Fibroblast of mammary gland (primary cell): ENCODE data around the gene ABHD1.
A peak's percentile ranks its signal among the peaks of the same experiment; 100 is the strongest.
"Not testable (repeated sequence)": the region's sequence is repeated elsewhere in the genome, so short reads cannot be mapped to it uniquely, and the experiment has no call there.

Source experiments
- DNase-seq: peaks from one replicate; pipeline ENCODE4 v3.0.0-alpha.2; 2010; ENCODE audit warnings: low read depth
- H3K4me3 ChIP-seq: 2 replicates; pipeline ENCODE4 v1.5.1; 2011; ENCODE audit warnings: low read depth, mild to moderate bottlenecking, low read length, moderate library complexity; ENCODE audit not compliant: control insufficient read depth
- CTCF ChIP-seq: conservative IDR thresholded peaks from 2 replicates; pipeline ENCODE4 v1.5.1; 2011; ENCODE audit warnings: low read depth, low read length, inconsistent platforms; ENCODE audit not compliant: control insufficient read depth, insufficient read depth

Gene ABHD1

GRCh38 chr2:27123302-27124150 lies at the start of gene ABHD1:
TSS of gene ABHD1 (plus strand) at chr2:27123815. CDS start at chr2:27123949, 134 bp downstream.
- H3K4me3 ChIP-seq = peak within 1 kb of the TSS; percentile 57
- no peak for DNase-seq
- no peak for TF ChIP-seq CTCF

- H3K4me3 ChIP-seq = no peak overlapping the region
- no peak for DNase-seq
- no peak for TF ChIP-seq CTCF
These were observed 48.7 kb upstream of the ABHD1 start for GRCh38 chr2:27074738-27075565.

- H3K4me3 ChIP-seq, DNase-seq: not testable (repeated sequence)
These were observed 48.1 kb upstream of the ABHD1 start for GRCh38 chr2:27075566-27075871.

- no peak for DNase-seq
- no peak for TF ChIP-seq CTCF
- no peak overlapping the region for H3K4me3 ChIP-seq
These were observed 47.3 kb upstream of the ABHD1 start for GRCh38 chr2:27076323-27076722.

- TF ChIP-seq CTCF = no peak
- H3K4me3 ChIP-seq = no peak overlapping the region
- DNase-seq = no peak
These were observed 46.4 kb upstream of the ABHD1 start for GRCh38 chr2:27077231-27077630.

- no peak for TF ChIP-seq CTCF
- peak; percentile 96 for DNase-seq
- H3K4me3 ChIP-seq = peak within 1 kb of the TSS; percentile 85
These were observed 45.1 kb upstream of the ABHD1 start, which contains the start of gene EMILIN1 for GRCh38 chr2:27078267-27079194. TSS of gene EMILIN1 (plus strand) at chr2:27078615. CDS start at chr2:27079066, 451 bp downstream.
